Mucosa of rectum (tissue), 2 donors: ENCODE results near the gene ACO2.
A peak's percentile ranks its signal among the peaks of the same experiment; 100 is the strongest.

Experiments
- H3K27ac ChIP-seq, 2 donors: one replicate each; pipeline ENCODE4 v1.7.0; 2013; ENCODE audit warnings: inconsistent platforms in 2 of 2, low read depth in 2 of 2, low read length in 2 of 2
- H3K27me3 ChIP-seq, 2 donors: one replicate each; pipeline ENCODE4 v1.7.0; 2013; ENCODE audit warnings: low read length in 2 of 2; ENCODE audit not compliant: control insufficient read depth in 2 of 2, insufficient read depth in 2 of 2
- H3K36me3 ChIP-seq, 2 donors: one replicate each; pipeline ENCODE4 v1.7.0; 2013; ENCODE audit warnings: low read length in 2 of 2; ENCODE audit not compliant: control insufficient read depth in 2 of 2, insufficient read depth in 2 of 2
- H3K4me1 ChIP-seq, 2 donors: one replicate each; pipeline ENCODE4 v1.7.0; 2013; ENCODE audit warnings: low read length in 2 of 2, mild to moderate bottlenecking in 1 of 2; ENCODE audit not compliant: control insufficient read depth in 2 of 2, insufficient read depth in 2 of 2
- H3K4me3 ChIP-seq, 2 donors: one replicate each; pipeline ENCODE4 v1.7.0; 2013; ENCODE audit warnings: low read length in 2 of 2
- H3K9ac ChIP-seq, 2 donors: one replicate each; pipeline ENCODE4 v1.7.0; 2013; ENCODE audit warnings: low read length in 2 of 2, low read depth in 1 of 2, mild to moderate bottlenecking in 1 of 2
- H3K9me3 ChIP-seq, 2 donors: one replicate each; pipeline ENCODE4 v1.7.0; 2013; ENCODE audit warnings: low read length in 2 of 2; ENCODE audit not compliant: control insufficient read depth in 2 of 2
- donor health status: healthy.
- donor health status: Normal muscosa, but diverticular disease.

The ACO2 gene

GRCh38 chr22:41478891-41479521 is 10.1 kb downstream of the ACO2 start:
- no peaks in the 10 kb centered on the region for H3K9me3 ChIP-seq
- no peaks in the 10 kb centered on the region for H3K27me3 ChIP-seq
- peaks cover 0 to 16% of the 10 kb centered on the region in 2 donors for H3K4me1 ChIP-seq
- H3K4me3 ChIP-seq = no peak overlapping the region
- peaks cover 4 to 18% of the 10 kb centered on the region in 2 donors for H3K36me3 ChIP-seq
- no peak overlapping the region for H3K9ac ChIP-seq
- H3K27ac ChIP-seq = no peak overlapping the region

GRCh38 chr22:41479671-41480396 is 10.9 kb downstream of the ACO2 start:
- peak overlapping the region in 1 of 2 donors; percentile 25 for H3K27ac ChIP-seq
- H3K9me3 ChIP-seq = no peaks in the 10 kb centered on the region
- H3K36me3 ChIP-seq = peaks cover 4 to 18% of the 10 kb centered on the region in 2 donors
- peaks cover 0 to 16% of the 10 kb centered on the region in 2 donors for H3K4me1 ChIP-seq
- no peaks in the 10 kb centered on the region for H3K27me3 ChIP-seq
- no peak overlapping the region for H3K9ac ChIP-seq
- no peak overlapping the region for H3K4me3 ChIP-seq

- Histone ChIP-seq H3K4me3 (no peak overlapping the region), H3K9ac (no peak overlapping the region), H3K27me3 (no peaks in the 10 kb centered on the region), H3K4me1 (peaks cover 0 to 16% of the 10 kb centered on the region in 2 donors), H3K9me3 (no peaks in the 10 kb centered on the region), H3K36me3 (peaks cover 4 to 15% of the 10 kb centered on the region in 2 donors), H3K27ac (peak overlapping the region in 1 of 2 donors; percentile 25)
Measured at GRCh38 chr22:41480397-41480735, 11.4 kb downstream of the ACO2 start.

GRCh38 chr22:41481131-41481830 is 12.4 kb downstream of the ACO2 start:
- no peak overlapping the region for H3K9ac ChIP-seq
- peaks cover 4 to 14% of the 10 kb centered on the region in 2 donors for H3K36me3 ChIP-seq
- no peak overlapping the region for H3K4me3 ChIP-seq
- H3K27ac ChIP-seq = no peak overlapping the region
- H3K27me3 ChIP-seq = no peaks in the 10 kb centered on the region
- H3K4me1 ChIP-seq = peaks cover 5 to 20% of the 10 kb centered on the region in 2 donors
- no peaks in the 10 kb centered on the region for H3K9me3 ChIP-seq

GRCh38 chr22:41481925-41482318 is 13.0 kb downstream of the ACO2 start:
- no peak overlapping the region for H3K4me3 ChIP-seq
- H3K9ac ChIP-seq = no peak overlapping the region
- peaks cover 4 to 14% of the 10 kb centered on the region in 2 donors for H3K36me3 ChIP-seq
- H3K9me3 ChIP-seq = no peaks in the 10 kb centered on the region
- H3K27ac ChIP-seq = no peak overlapping the region
- H3K27me3 ChIP-seq = no peaks in the 10 kb centered on the region
- peaks cover 5 to 20% of the 10 kb centered on the region in 2 donors for H3K4me1 ChIP-seq

- H3K9ac ChIP-seq = no peak overlapping the region
- H3K4me1 ChIP-seq = peaks cover 5 to 20% of the 10 kb centered on the region in 2 donors
- peak overlapping the region; percentile 17 to 51 for H3K27ac ChIP-seq
Measured at GRCh38 chr22:41482319-41482935, 13.5 kb downstream of the ACO2 start.

GRCh38 chr22:41485033-41485432 is 16.1 kb downstream of the ACO2 start:
- H3K4me3 ChIP-seq = peak overlapping the region in 1 of 2 donors; percentile 39
- H3K4me1 ChIP-seq = peaks cover 14 to 16% of the 10 kb centered on the region in 2 donors
- peaks cover 0 to 10% of the 10 kb centered on the region in 2 donors for H3K36me3 ChIP-seq

More at GRCh38 chr22:41482319-41482935, 13.5 kb downstream of the ACO2 start:
- Histone ChIP-seq H3K27me3 (no peaks in the 10 kb centered on the region), H3K4me3 (no peak overlapping the region), H3K36me3 (peaks cover 2 to 12% of the 10 kb centered on the region in 2 donors), H3K9me3 (no peaks in the 10 kb centered on the region)

GRCh38 chr22:41487037-41487935 is 18.4 kb downstream of the ACO2 start:
- Histone ChIP-seq H3K36me3 (peaks cover 0 to 6% of the 10 kb centered on the region in 2 donors), H3K4me3 (no peak overlapping the region), H3K27me3 (no peaks in the 10 kb centered on the region), H3K4me1 (peaks cover 7 to 22% of the 10 kb centered on the region in 2 donors), H3K9ac (no peak overlapping the region), H3K9me3 (no peaks in the 10 kb centered on the region), H3K27ac (no peak overlapping the region)

More at GRCh38 chr22:41485033-41485432, 16.1 kb downstream of the ACO2 start:
- Histone ChIP-seq H3K9me3 (no peaks in the 10 kb centered on the region), H3K27me3 (no peaks in the 10 kb centered on the region), H3K9ac (no peak overlapping the region), H3K27ac (peak overlapping the region; percentile 45 to 49)

GRCh38 chr22:41488076-41488475 is 19.2 kb downstream of the ACO2 start:
- no peaks in the 10 kb centered on the region for H3K27me3 ChIP-seq
- H3K9ac ChIP-seq = peak overlapping the region in 1 of 2 donors; percentile 10
- H3K36me3 ChIP-seq = peaks cover 0 to 6% of the 10 kb centered on the region in 2 donors
- no peak overlapping the region for H3K27ac ChIP-seq
- H3K4me3 ChIP-seq = no peak overlapping the region
- H3K9me3 ChIP-seq = no peaks in the 10 kb centered on the region
- peaks cover 7 to 22% of the 10 kb centered on the region in 2 donors for H3K4me1 ChIP-seq
